K562 (cell line): ENCODE measurements around the gene RNF214. TPM values are rescaled to one million over a fixed set of nuclear protein-coding genes. Genes with fewer than 3 reads are reported as not detected.
A peak's percentile ranks its signal among the peaks of the same experiment; 100 is the strongest.

Experiments used
- ATAC-seq: fragments of 200-7000 bp; cut with Tn5 transposase; 3 replicates; pipeline ENCODE4 v1.9.1; 2020; ENCODE audit warnings: moderate library complexity
- BruUV-seq: library from RNA; stranded (reverse); fragments of 400-500 nt; replicated peaks from 2 replicates; lab custom pipeline; 2021; lab: Mats Ljungman, UMichigan
- CTCF ChIA-PET: fragments of 300-600 bp; formaldehyde crosslinking; extraction: SDS; loops from one replicate; lab custom pipeline; 2021; ENCODE audit warnings: low intra/inter-chr PET ratio; lab: Yijun Ruan, JAX
- POLR2A ChIA-PET: fragments of 300-600, 350-650 bp; sonication (Branson Sonifier 250); formaldehyde crosslinking; extraction: SDS; loops from one replicate; lab custom pipeline; 2021; ENCODE audit warnings: antibody characterized with exemption, inconsistent platforms; lab: Yijun Ruan, JAX
- DNase-seq, 4 experiments: peaks; one replicate each; pipeline versions ENCODE4 v3.0.0 to v3.0.0-alpha.2; 2011 to 2018; ENCODE audit warnings: low spot score in 3 of 4, mixed read lengths in 3 of 4; ENCODE audit errors: extremely low read depth in 1 of 4
- FAIRE-seq: peaks from 2 replicates; lab custom pipeline; 2011; peaks lifted over from hg19 to GRCh38; lab: Jason Lieb, UNC
- H2AFZ ChIP-seq: 2 replicates; pipeline ENCODE4 v1.6.0; 2011; ENCODE audit warnings: low read depth, low read length, control low read depth, inconsistent platforms
- H3K27ac ChIP-seq: fragments of 200-600 bp; 3 replicates; pipeline ENCODE4 v1.8.0; 2011; ENCODE audit warnings: low read depth, mild to moderate bottlenecking, control low read depth, inconsistent platforms, low read length, moderate library complexity, mixed read lengths; ENCODE audit errors: extremely low read depth
- H3K27me3 ChIP-seq, 2 experiments: fragments of 300-600 bp in 1 of 2; 2 replicates in 1 of 2; 3 replicates in 1 of 2; pipeline versions ENCODE4 v1.6.0 to v1.8.0; 2011; ENCODE audit warnings: inconsistent platforms in 2 of 2, low read length in 2 of 2, mild to moderate bottlenecking in 1 of 2, mixed read lengths in 1 of 2, moderate library complexity in 1 of 2; ENCODE audit not compliant: control insufficient read depth in 2 of 2, insufficient read depth in 2 of 2
- H3K36me3 ChIP-seq: fragments of 300-600 bp; 3 replicates; pipeline ENCODE4 v1.8.0; 2011; ENCODE audit warnings: mild to moderate bottlenecking, low read length, inconsistent platforms; ENCODE audit not compliant: control insufficient read depth, insufficient read depth
- H3K4me1 ChIP-seq, 2 experiments: fragments of 200-600 bp in 1 of 2; replicated peaks in 1 of 2; 2 replicates in 1 of 2; 3 replicates in 1 of 2; pipeline versions ENCODE4 v1.5.1 to v1.8.0; 2011; ENCODE audit warnings: inconsistent platforms in 2 of 2, low read length in 2 of 2, mild to moderate bottlenecking in 1 of 2, mixed read lengths in 1 of 2, moderate library complexity in 1 of 2; ENCODE audit not compliant: control insufficient read depth in 2 of 2, insufficient read depth in 2 of 2
- H3K4me2 ChIP-seq: 2 replicates; pipeline ENCODE4 v1.6.1; 2011; ENCODE audit warnings: low read length, control low read depth, inconsistent platforms, mixed read lengths; ENCODE audit not compliant: insufficient read depth
- H3K4me3 ChIP-seq: fragments of 200-600 bp; sonication (generic), shearing (Covaris generic); 2 replicates; pipeline ENCODE4 v1.5.1; 2016; ENCODE audit warnings: control low read depth, inconsistent platforms
- H3K79me2 ChIP-seq: fragments of 200-600 bp; 3 replicates; pipeline ENCODE4 v1.8.0; 2011; ENCODE audit warnings: low read length, inconsistent platforms; ENCODE audit not compliant: control insufficient read depth, insufficient read depth
- H3K9ac ChIP-seq, 2 experiments: 2 replicates each; pipeline versions ENCODE4 v1.6.0 to v1.6.1; 2011; ENCODE audit warnings: low read depth in 2 of 2, low read length in 2 of 2, control low read depth in 1 of 2, inconsistent platforms in 1 of 2, mild to moderate bottlenecking in 1 of 2, mixed read lengths in 1 of 2; ENCODE audit not compliant: insufficient read depth in 1 of 2
- H3K9me1 ChIP-seq: one replicate; pipeline ENCODE4 v1.6.0; 2011; ENCODE audit warnings: inconsistent platforms, mild to moderate bottlenecking, low read length, moderate library complexity; ENCODE audit not compliant: control insufficient read depth, insufficient read depth
- H3K9me3 ChIP-seq: replicated peaks from 2 replicates; pipeline ENCODE4 v1.5.1; 2011; ENCODE audit warnings: low read depth, low read length, inconsistent platforms; ENCODE audit not compliant: control insufficient read depth, insufficient read depth
- H4K20me1 ChIP-seq: replicated peaks from 2 replicates; pipeline ENCODE4 v1.6.1; 2011; ENCODE audit warnings: low read length, inconsistent platforms, mixed read lengths; ENCODE audit not compliant: control insufficient read depth, insufficient read depth
- E2F8 ChIP-seq: fragments of 450-650 bp; IDR thresholded peaks from 2 replicates; pipeline ENCODE4 v1.7.1; 2018; ENCODE audit warnings: mild to moderate bottlenecking, low read depth; ENCODE audit not compliant: partially characterized antibody
- FOXA1 ChIP-seq: fragments of 450-650 bp; IDR thresholded peaks from 2 replicates; pipeline ENCODE4 v1.6.1; 2016; ENCODE audit warnings: mild to moderate bottlenecking, borderline replicate concordance
- MITF ChIP-seq: IDR thresholded peaks from 2 replicates; pipeline ENCODE4 v1.6.1; 2014; ENCODE audit warnings: antibody characterized with exemption
- POLR2A ChIP-seq: fragments of 450-650 bp; conservative IDR thresholded peaks from 2 replicates; pipeline ENCODE4 v1.6.1; 2016
- SMAD4 ChIP-seq: fragments of 250-450 bp; sonication (Bioruptor Pico); conservative IDR thresholded peaks from 2 replicates; pipeline ENCODE4 v1.8.0; 2021; ENCODE audit warnings: inconsistent platforms, mild to moderate bottlenecking, moderate library complexity
- SOX6 ChIP-seq: fragments of 450-650 bp; IDR thresholded peaks from 2 replicates; pipeline ENCODE4 v1.6.1; 2014; ENCODE audit warnings: mild to moderate bottlenecking
- SRSF3 ChIP-seq: fragments of 200-400 bp; formaldehyde crosslinking; IDR thresholded peaks from 2 replicates; pipeline ENCODE4 v1.6.1; 2016; ENCODE audit warnings: mild to moderate bottlenecking, low read length, moderate library complexity; ENCODE audit not compliant: insufficient read depth
- ZNF316 ChIP-seq: fragments of 450-650 bp; IDR thresholded peaks from 2 replicates; pipeline ENCODE4 v1.6.1; 2016
- WGBS: fragments of 100-300 bp; shearing (Covaris generic); methylation state at CpG from one replicate; pipeline ENCODE4 v1.1.6; 2016; ENCODE audit warnings: low coverage, mixed read lengths; ENCODE audit not compliant: insufficient coverage; ENCODE audit errors: missing lambda C conversion rate; 5-methylcytosine and 5-hydroxymethylcytosine counted together
- in situ Hi-C: fragments of 300-500 bp; cut with MboI; formaldehyde crosslinking; loops from 4 replicates; pipeline ENCODE4 v1.15.0; 2018; ENCODE audit warnings: inconsistent platforms, mixed read lengths
- intact Hi-C: fragments of 100-400 bp; cut with micrococcal nuclease; formaldehyde crosslinking; loops from 2 replicates; pipeline ENCODE4 v1.14.2; 2022
- polyA plus RNA-seq, 8 experiments: library from polyadenylated mRNA; depleted of rRNA in 4 of 8; stranded (reverse) in 5 of 8; unstranded in 3 of 8; fragments of >200 nt; fragmentation: Nextera tagmentation in 2 of 8; fragmentation: Illumina TruSeq in 1 of 8; extraction: Ambion mirVana in 2 of 8; extraction: Trizol in 1 of 8; gene quantifications; 2 replicates each; pipeline versions ENCODE4 v1.2.1 to v1.2.3, GENCODE V29; 2011 to 2014; ENCODE audit warnings: inconsistent platforms in 1 of 8, missing spikeins in 1 of 8
- total RNA-seq, 7 experiments: library from RNA; depleted of rRNA in 6 of 7; stranded (reverse); fragments of >200 nt in 6 of 7; fragmentation: Illumina TruSeq in 2 of 7; extraction: Trizol in 2 of 7; gene quantifications; 2 replicates each; pipeline versions ENCODE4 v1.2.1 to v1.2.3, GENCODE V29; 2011 to 2021; ENCODE audit warnings: low replicate concordance in 1 of 7

RNF214 gene
- total and polyA plus RNA-seq, 9 of the 15 experiments (the other 6 are each of a cell fraction or from before 2014, with no cell fraction given) = 6.6 to 24.8 (median 11.9) TPM

- Histone ChIP-seq H3K9ac (peak overlapping the region in 1 of 2 experiments; percentile 60; a peak in 2 of 4 replicates), H3K79me2 (no peaks in the 10 kb centered on the region), H3K36me3 (peaks cover 71% of the 10 kb centered on the region), H3K9me1 (peaks cover 4% of the 10 kb centered on the region), H4K20me1 (peaks cover 2% of the 10 kb centered on the region; the same call in 1 of the 2 replicates), H3K4me2 (no peak overlapping the region; the same call in 1 of the 2 replicates), H2AFZ (no peak overlapping the region), H3K27ac (no peak overlapping the region; the same call in 2 of the 3 replicates), H3K9me3 (no peaks in the 10 kb centered on the region), H3K4me1 (peaks cover 37 to 40% of the 10 kb centered on the region in 2 experiments; a peak in 4 of 5 replicates), H3K27me3 (no peaks in the 10 kb centered on the region), H3K4me3 (no peak overlapping the region)
- FAIRE-seq (no peak), DNase-seq (no peak), ATAC-seq (no peak)
- WGBS = 96% methylated on average over 9 of the region's 9 CpGs
- intact Hi-C loops (no loop called here), in situ Hi-C loops (no loop called here)
- TF ChIP-seq ZNF316 (no peak), FOXA1 (no peak), MITF (no peak), E2F8 (no peak), SMAD4 (no peak), SOX6 (no peak), SRSF3 (no peak), POLR2A (no peak)
- BruUV-seq = no TSS peak
- CTCF ChIA-PET = no interaction called here
- POLR2A ChIA-PET = interaction anchor here (3.3 kb wide), 1 partner anchor 12 kb away, joined by 20 read pairs; the partner anchor contains the start of gene PCSK7
Measured at GRCh38 chr11:117219001-117219400, 13.5 kb upstream of the RNF214 start.
